ENCODE data around the gene SUN2. TPM values are rescaled to one million over a fixed set of nuclear protein-coding genes. Genes with fewer than 3 reads are reported as not detected.

The SUN2 gene
- total and polyA plus RNA-seq, 2 donors (not counting 3 experiments of a cell fraction or from before 2014, with no cell fraction given) = 76.7 to 133 TPM

- H3K4me3 ChIP-seq (replicated peaks in 1 of 3; ENCODE audit: insufficient read depth in 1 of 3, low read depth in 1 of 3, low read length in 3 of 3) = no peak overlapping the region
- H3K9me1 ChIP-seq (replicated peaks; ENCODE audit: control insufficient read depth, extremely low read depth, insufficient read depth, low read length) = no peaks in the 10 kb centered on the region
- BruUV-seq (replicated peaks) = no TSS peak
- peaks cover 16% of the 10 kb centered on the region for H3K4me1 ChIP-seq (ENCODE audit: control insufficient read depth, extremely low read depth, insufficient read depth, low read length)
- peak overlapping the region; percentile 5 for H3K9ac ChIP-seq (replicated peaks; ENCODE audit: extremely low read depth, insufficient read depth, low read length)
- H3K9me3 ChIP-seq (replicated peaks; ENCODE audit: control insufficient read depth, insufficient read depth, low read length) = no peaks in the 10 kb centered on the region
- intact Hi-C loops (cut with micrococcal nuclease) = loop anchor here (1.0 kb wide), 1 partner anchor 33 kb away; the partner anchor contains the start of gene SUN2
- peak; percentile 70 for DNase-seq (ENCODE audit: low read depth, low spot score)
- TF ChIP-seq FOS (IDR thresholded peaks at IDR 0.05; ENCODE audit: borderline replicate concordance, insufficient read depth, low read length) (no peak), POLR2A (IDR thresholded peaks at IDR 0.05; ENCODE audit: low read depth, low read length) (no peak), MYC (IDR thresholded peaks at IDR 0.05; ENCODE audit: low read depth, low read length) (no peak)
- TF ChIP-seq, protein P1, sequence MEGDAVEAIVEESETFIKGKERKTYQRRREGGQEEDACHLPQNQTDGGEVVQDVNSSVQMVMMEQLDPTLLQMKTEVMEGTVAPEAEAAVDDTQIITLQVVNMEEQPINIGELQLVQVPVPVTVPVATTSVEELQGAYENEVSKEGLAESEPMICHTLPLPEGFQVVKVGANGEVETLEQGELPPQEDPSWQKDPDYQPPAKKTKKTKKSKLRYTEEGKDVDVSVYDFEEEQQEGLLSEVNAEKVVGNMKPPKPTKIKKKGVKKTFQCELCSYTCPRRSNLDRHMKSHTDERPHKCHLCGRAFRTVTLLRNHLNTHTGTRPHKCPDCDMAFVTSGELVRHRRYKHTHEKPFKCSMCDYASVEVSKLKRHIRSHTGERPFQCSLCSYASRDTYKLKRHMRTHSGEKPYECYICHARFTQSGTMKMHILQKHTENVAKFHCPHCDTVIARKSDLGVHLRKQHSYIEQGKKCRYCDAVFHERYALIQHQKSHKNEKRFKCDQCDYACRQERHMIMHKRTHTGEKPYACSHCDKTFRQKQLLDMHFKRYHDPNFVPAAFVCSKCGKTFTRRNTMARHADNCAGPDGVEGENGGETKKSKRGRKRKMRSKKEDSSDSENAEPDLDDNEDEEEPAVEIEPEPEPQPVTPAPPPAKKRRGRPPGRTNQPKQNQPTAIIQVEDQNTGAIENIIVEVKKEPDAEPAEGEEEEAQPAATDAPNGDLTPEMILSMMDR (IDR thresholded peaks at IDR 0.05; ENCODE audit: extremely low read depth in 1 of 2, insufficient read depth in 1 of 2, low read depth in 1 of 2, low read length in 2 of 2) = no peak
- H3K79me2 ChIP-seq (ENCODE audit: control insufficient read depth, insufficient read depth, low read length) = no peaks in the 10 kb centered on the region
- peaks cover 0 to 3% of the 10 kb centered on the region in 2 experiments for H3K36me3 ChIP-seq (ENCODE audit: control insufficient read depth in 2 of 2, extremely low read depth in 1 of 2, insufficient read depth in 2 of 2, low read length in 2 of 2)
- ChIA-PET CTCF (interaction anchor here (1.3 to 3.8 kb wide), 4 partner anchors 19 to 82 kb away, joined by 3 to 23 read pairs (median 4); no protein-coding TSS in a partner anchor), POLR2A (no interaction called here)
- H3K4me2 ChIP-seq (ENCODE audit: insufficient read depth, low read length) = peak overlapping the region; percentile 3
- H3K27me3 ChIP-seq (ENCODE audit: control insufficient read depth in 2 of 2, insufficient read depth in 2 of 2, low read length in 2 of 2) = no peaks in the 10 kb centered on the region
- peak overlapping the region; percentile 38 for H2AFZ ChIP-seq (ENCODE audit: low read depth, low read length)
- dilution Hi-C loops (cut with MboI; ENCODE audit: extremely low pct_ligation_motif_present, low sequenced_read_pairs) = no loop called here
- FAIRE-seq = peak; percentile 84
- peak overlapping the region; percentile 72 for H3K27ac ChIP-seq (ENCODE audit: insufficient read depth, low read depth, low read length)
- H4K20me1 ChIP-seq (replicated peaks; ENCODE audit: control insufficient read depth, extremely low read depth, insufficient read depth, low read length) = no peaks in the 10 kb centered on the region
These were observed 32.4 kb upstream of the SUN2 start for GRCh38 chr22:38788021-38788816.

- no peak for FAIRE-seq
- dilution Hi-C loops (cut with MboI; ENCODE audit: extremely low pct_ligation_motif_present, low sequenced_read_pairs) = no loop called here
- H2AFZ ChIP-seq (ENCODE audit: low read depth, low read length) = no peak overlapping the region
These were observed 30.8 kb upstream of the SUN2 start for GRCh38 chr22:38786631-38787030.

More at GRCh38 chr22:38786631-38787030, 30.8 kb upstream of the SUN2 start:
- Histone ChIP-seq H4K20me1 (replicated peaks; ENCODE audit: control insufficient read depth, extremely low read depth, insufficient read depth, low read length) (no peaks in the 10 kb centered on the region), H3K9me3 (replicated peaks; ENCODE audit: control insufficient read depth, insufficient read depth, low read length) (no peaks in the 10 kb centered on the region), H3K9ac (replicated peaks; ENCODE audit: extremely low read depth, insufficient read depth, low read length) (no peak overlapping the region), H3K4me1 (ENCODE audit: control insufficient read depth, extremely low read depth, insufficient read depth, low read length) (peaks cover 14% of the 10 kb centered on the region), H3K4me3 (replicated peaks in 1 of 3; ENCODE audit: insufficient read depth in 1 of 3, low read depth in 1 of 3, low read length in 3 of 3) (no peak overlapping the region), H3K27ac (ENCODE audit: insufficient read depth, low read depth, low read length) (no peak overlapping the region), H3K79me2 (ENCODE audit: control insufficient read depth, insufficient read depth, low read length) (no peaks in the 10 kb centered on the region), H3K9me1 (replicated peaks; ENCODE audit: control insufficient read depth, extremely low read depth, insufficient read depth, low read length) (no peaks in the 10 kb centered on the region), H3K36me3 (ENCODE audit: control insufficient read depth in 2 of 2, extremely low read depth in 1 of 2, insufficient read depth in 2 of 2, low read length in 2 of 2) (peaks cover 0 to 3% of the 10 kb centered on the region in 2 experiments), H3K27me3 (ENCODE audit: control insufficient read depth in 2 of 2, insufficient read depth in 2 of 2, low read length in 2 of 2) (no peaks in the 10 kb centered on the region), H3K4me2 (ENCODE audit: insufficient read depth, low read length) (no peak overlapping the region)
- intact Hi-C loops (cut with micrococcal nuclease) = no loop called here
- ChIA-PET CTCF (interaction anchor here (6.2 kb wide), 1 partner anchor 19 kb away, joined by 82 read pairs; no protein-coding TSS in a partner anchor), POLR2A (no interaction called here)
- DNase-seq (ENCODE audit: low read depth, low spot score) = no peak
- TF ChIP-seq, protein P2, sequence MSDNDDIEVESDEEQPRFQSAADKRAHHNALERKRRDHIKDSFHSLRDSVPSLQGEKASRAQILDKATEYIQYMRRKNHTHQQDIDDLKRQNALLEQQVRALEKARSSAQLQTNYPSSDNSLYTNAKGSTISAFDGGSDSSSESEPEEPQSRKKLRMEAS (IDR thresholded peaks at IDR 0.05; ENCODE audit: insufficient read depth, insufficient read length) = no peak
- TF ChIP-seq FOS (IDR thresholded peaks at IDR 0.05; ENCODE audit: borderline replicate concordance, insufficient read depth, low read length) (no peak), POLR2AphosphoS5 (IDR thresholded peaks at IDR 0.05; ENCODE audit: insufficient read depth, low read depth, low read length) (no peak), GATA2 (IDR thresholded peaks at IDR 0.05; ENCODE audit: insufficient read depth, insufficient read length, low read depth, low read length) (no peak), MYC (IDR thresholded peaks at IDR 0.05; ENCODE audit: low read depth, low read length) (no peak), JUN (IDR thresholded peaks at IDR 0.05; ENCODE audit: borderline replicate concordance, insufficient read depth, insufficient read length, low read depth) (no peak), POLR2A (IDR thresholded peaks at IDR 0.05; ENCODE audit: low read depth, low read length) (no peak), EZH2 (IDR thresholded peaks at IDR 0.05; ENCODE audit: borderline replicate concordance, low read depth, low read length, severe bottlenecking) (no peak)
- TF ChIP-seq, protein P1 (IDR thresholded peaks at IDR 0.05; ENCODE audit: extremely low read depth in 1 of 2, insufficient read depth in 1 of 2, low read depth in 1 of 2, low read length in 2 of 2) = no peak
- BruUV-seq (replicated peaks) = no TSS peak
